Activated T-helper 17 cell treated with anti-CD3 and anti-CD28 coated beads, Interleukin-2, amount 50 U/mL, for 72 hours (primary cell): ENCODE results near the gene SCNN1B. TPM values are rescaled to one million over a fixed set of nuclear protein-coding genes. Genes with fewer than 3 reads are reported as not detected.
A peak's percentile ranks its signal among the peaks of the same experiment; 100 is the strongest.

Experiments
- ATAC-seq: fragments of 150-1000 bp; cut with Tn5 transposase; replicated peaks from 2 replicates; pipeline ENCODE4 v1.10.0; 2021; ENCODE audit warnings: mild to moderate bottlenecking, moderate library complexity
- H3K27ac Mint-ChIP-seq: one replicate; pipeline ENCODE4 v1.8.0; 2022; ENCODE audit warnings: mixed read lengths
- H3K27me3 Mint-ChIP-seq: one replicate; pipeline ENCODE4 v1.8.0; 2022; ENCODE audit warnings: mixed read lengths
- H3K36me3 Mint-ChIP-seq: one replicate; pipeline ENCODE4 v1.8.0; 2022; ENCODE audit warnings: low read depth, mild to moderate bottlenecking, mixed read lengths
- H3K4me1 Mint-ChIP-seq: one replicate; pipeline ENCODE4 v1.8.0; 2022; ENCODE audit warnings: mixed read lengths
- H3K4me3 Mint-ChIP-seq: one replicate; pipeline ENCODE4 v1.8.0; 2022; ENCODE audit warnings: mild to moderate bottlenecking, mixed read lengths
- H3K9me3 Mint-ChIP-seq: one replicate; pipeline ENCODE4 v1.8.0; 2022; ENCODE audit warnings: mixed read lengths
- total RNA-seq, 2 donors: library from RNA; stranded (reverse); gene quantifications; one replicate each; pipeline ENCODE4 v1.2.3, GENCODE V29; 2022

Gene SCNN1B
- total RNA-seq, 2 donors from 2014 or later: not detected

DNA sequence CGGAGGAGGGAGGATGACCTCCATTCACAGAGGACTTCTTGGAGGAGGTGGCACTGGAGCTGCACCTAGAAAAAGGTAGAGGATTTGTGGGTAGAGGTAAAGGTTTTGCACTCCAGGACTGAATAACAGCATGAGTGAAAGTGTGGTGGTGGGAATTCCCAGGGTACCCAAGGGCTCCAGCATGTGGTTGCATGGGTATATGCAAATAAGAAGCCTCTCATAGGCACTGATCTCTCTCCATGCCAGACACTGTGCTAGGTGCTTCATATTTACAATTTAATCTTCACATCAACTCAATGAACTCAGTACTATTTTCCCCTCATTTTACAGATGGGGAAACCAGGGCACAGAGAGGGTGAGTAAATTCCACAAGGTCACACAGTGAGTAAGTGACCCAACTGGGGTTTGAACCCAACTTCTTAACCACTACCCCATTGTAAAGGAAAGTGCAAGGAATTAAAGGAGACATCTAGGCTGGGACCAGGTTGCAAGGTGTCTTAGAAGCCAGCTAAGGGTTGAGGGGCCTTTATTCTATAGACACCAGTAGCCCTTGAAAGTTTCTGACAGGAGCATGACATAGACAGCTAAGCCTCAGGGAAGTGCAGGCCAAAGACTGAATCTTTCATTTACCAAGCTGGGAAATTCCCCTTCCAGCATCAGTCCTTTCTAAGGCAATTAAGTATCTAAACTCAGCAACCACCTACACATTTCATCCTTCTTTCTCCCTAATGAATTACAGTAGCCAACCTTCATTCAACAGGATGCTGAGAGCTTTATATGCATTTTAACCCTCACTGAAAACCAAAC, 21.3 kb downstream of the SCNN1B start:
- H3K4me3 Mint-ChIP-seq: no peak overlapping the region
- no peaks in the 10 kb centered on the region for H3K9me3 Mint-ChIP-seq
- no peak overlapping the region for H3K27ac Mint-ChIP-seq
- peak; percentile 62 for ATAC-seq
- peaks cover 10% of the 10 kb centered on the region for H3K27me3 Mint-ChIP-seq
- H3K4me1 Mint-ChIP-seq: no peaks in the 10 kb centered on the region
- no peaks in the 10 kb centered on the region for H3K36me3 Mint-ChIP-seq

GRCh38 chr16:23324727-23325126, 22.6 kb downstream of the SCNN1B start:
- no peaks in the 10 kb centered on the region for H3K4me1 Mint-ChIP-seq
- peaks cover 10% of the 10 kb centered on the region for H3K27me3 Mint-ChIP-seq
- H3K36me3 Mint-ChIP-seq: no peaks in the 10 kb centered on the region
- H3K4me3 Mint-ChIP-seq: no peak overlapping the region
- H3K9me3 Mint-ChIP-seq: no peaks in the 10 kb centered on the region
- ATAC-seq: no peak
- H3K27ac Mint-ChIP-seq: no peak overlapping the region

GRCh38 chr16:23327836-23328235, 25.7 kb downstream of the SCNN1B start:
- no peak for ATAC-seq
- Mint-ChIP-seq H3K36me3 (no peaks in the 10 kb centered on the region), H3K27ac (no peak overlapping the region), H3K4me1 (no peaks in the 10 kb centered on the region), H3K4me3 (no peak overlapping the region), H3K9me3 (no peaks in the 10 kb centered on the region), H3K27me3 (peaks cover 7% of the 10 kb centered on the region)

DNA sequence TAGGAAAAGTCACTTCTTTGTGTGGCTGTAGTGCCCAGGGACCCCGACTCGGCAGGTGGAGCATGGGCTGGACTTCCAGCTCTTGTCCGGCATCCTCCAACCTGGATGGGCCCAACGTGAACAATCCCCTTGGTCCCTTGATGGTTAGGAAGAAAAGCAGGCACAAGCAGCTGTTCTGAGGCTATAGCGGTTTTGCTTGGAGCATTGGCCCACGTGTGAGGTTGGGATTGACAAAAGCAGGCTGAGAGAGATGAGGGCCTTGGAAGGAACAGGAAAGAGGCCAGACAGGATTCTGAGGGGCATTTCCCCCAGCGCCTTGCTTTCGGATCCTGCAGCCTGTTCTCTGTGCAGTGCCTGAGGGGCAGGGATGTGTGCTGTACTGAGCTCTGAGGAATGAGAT, 28.1 kb downstream of the SCNN1B start:
- Mint-ChIP-seq H3K27ac (no peak overlapping the region), H3K27me3 (peaks cover 7% of the 10 kb centered on the region), H3K9me3 (no peaks in the 10 kb centered on the region), H3K36me3 (no peaks in the 10 kb centered on the region), H3K4me1 (no peaks in the 10 kb centered on the region), H3K4me3 (no peak overlapping the region)
- ATAC-seq: no peak

DNA sequence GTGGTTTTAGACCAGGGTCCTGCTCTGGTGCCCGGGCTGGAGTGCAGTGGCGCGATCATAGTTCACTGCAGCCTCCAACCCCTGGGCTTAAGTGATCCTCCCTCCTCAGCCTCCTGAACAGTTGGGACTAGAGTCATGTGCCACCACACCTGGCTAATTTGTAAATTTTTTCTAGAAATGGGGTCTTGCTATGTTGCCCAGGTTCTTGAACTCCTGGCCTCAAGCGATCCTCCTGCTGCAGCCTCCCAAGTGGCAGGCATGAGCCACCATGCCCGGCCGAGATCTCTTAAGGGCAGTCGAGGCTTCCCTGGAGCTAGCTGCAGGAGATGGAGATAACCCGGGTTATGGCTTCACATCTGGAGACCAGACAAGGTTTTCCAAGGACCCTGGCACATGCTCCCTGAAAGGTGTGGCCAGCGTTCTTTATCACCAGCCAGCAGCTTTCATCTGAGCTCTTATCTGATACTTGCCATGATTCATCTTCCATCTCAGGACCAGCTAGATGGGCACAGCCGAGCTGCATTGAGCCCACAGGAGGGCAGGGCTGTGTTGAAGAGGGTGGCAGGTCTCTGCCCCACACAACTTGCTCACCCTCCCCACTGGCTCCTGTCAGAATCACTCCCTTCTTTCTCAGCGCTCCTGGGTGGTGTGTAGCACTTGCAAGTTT, 28.6 kb downstream of the SCNN1B start:
- H3K9me3 Mint-ChIP-seq: no peaks in the 10 kb centered on the region
- no peaks in the 10 kb centered on the region for H3K36me3 Mint-ChIP-seq
- peaks cover 2% of the 10 kb centered on the region for H3K4me1 Mint-ChIP-seq
- H3K4me3 Mint-ChIP-seq: no peak overlapping the region
- H3K27me3 Mint-ChIP-seq: peaks cover 5% of the 10 kb centered on the region
- H3K27ac Mint-ChIP-seq: no peak overlapping the region
- no peak for ATAC-seq

DNA sequence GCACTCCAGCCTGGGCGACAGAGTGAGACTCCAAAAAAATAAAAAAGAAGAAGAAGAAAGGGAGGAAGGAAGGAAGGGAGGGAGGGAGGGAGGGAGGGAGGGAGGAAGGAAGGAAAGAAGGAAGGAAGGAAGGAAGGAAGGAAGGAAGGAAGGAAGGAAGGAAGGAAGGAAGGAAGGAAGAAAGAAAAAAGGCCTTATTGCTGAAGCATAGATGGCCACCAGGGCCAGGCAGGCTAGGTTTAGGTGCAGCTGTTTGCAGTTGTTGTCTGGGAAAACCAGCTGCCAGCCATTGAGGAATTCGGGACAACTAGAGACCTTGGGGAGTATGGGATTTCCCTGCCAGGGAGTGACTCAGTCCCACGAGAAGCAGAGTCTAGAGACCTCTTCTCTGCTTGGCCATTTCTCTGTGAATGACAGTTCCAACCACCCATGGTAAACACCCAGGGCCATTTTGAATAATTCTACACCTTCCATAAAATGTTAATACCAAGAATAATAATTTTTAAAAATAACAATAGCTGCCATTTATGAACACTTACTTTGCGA, 31.0 kb downstream of the SCNN1B start:
- no peak for ATAC-seq
- no peaks in the 10 kb centered on the region for H3K36me3 Mint-ChIP-seq
- peaks cover 6% of the 10 kb centered on the region for H3K4me1 Mint-ChIP-seq
- no peak overlapping the region for H3K27ac Mint-ChIP-seq
- no peak overlapping the region for H3K4me3 Mint-ChIP-seq
- peaks cover 11% of the 10 kb centered on the region for H3K27me3 Mint-ChIP-seq
- H3K9me3 Mint-ChIP-seq: no peaks in the 10 kb centered on the region

DNA sequence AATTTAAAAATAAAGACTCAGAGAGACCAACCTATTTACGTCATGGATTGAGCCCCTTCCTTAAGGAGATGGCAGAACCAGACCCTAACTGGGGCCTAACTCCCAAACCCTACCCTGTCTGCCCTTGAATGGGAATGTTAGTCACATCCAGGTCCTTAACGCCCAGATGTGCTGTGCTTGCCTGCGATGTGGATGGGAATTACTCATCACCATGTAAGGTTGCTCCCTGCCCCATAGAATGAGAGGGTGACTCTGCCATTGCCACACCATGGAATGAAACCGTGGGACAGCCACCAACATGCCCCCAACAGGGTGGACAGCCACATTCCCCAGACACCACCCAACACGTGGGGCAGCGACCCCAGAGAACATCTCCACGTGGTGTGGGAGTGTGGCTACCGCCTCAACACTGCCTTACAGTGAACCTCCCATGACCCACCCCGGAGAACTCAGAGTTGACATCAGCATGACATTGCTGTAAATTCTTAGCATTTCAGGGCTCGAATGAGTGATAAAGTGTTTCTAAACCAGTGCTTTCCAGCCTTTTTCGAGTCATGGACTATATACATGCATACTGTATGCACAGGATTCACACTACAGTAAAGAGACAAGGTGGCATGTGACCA, 31.8 kb downstream of the SCNN1B start:
- no peak overlapping the region for H3K27ac Mint-ChIP-seq
- H3K9me3 Mint-ChIP-seq: no peaks in the 10 kb centered on the region
- peaks cover 6% of the 10 kb centered on the region for H3K4me1 Mint-ChIP-seq
- H3K36me3 Mint-ChIP-seq: no peaks in the 10 kb centered on the region
- H3K27me3 Mint-ChIP-seq: peaks cover 18% of the 10 kb centered on the region
- H3K4me3 Mint-ChIP-seq: no peak overlapping the region
- no peak for ATAC-seq

GRCh38 chr16:23334457-23334853, 32.4 kb downstream of the SCNN1B start:
- H3K27me3 Mint-ChIP-seq: peaks cover 19% of the 10 kb centered on the region
- no peak for ATAC-seq
- no peak overlapping the region for H3K27ac Mint-ChIP-seq
- H3K36me3 Mint-ChIP-seq: no peaks in the 10 kb centered on the region
- no peaks in the 10 kb centered on the region for H3K9me3 Mint-ChIP-seq
- H3K4me1 Mint-ChIP-seq: peaks cover 6% of the 10 kb centered on the region
- H3K4me3 Mint-ChIP-seq: no peak overlapping the region

GRCh38 chr16:23334950-23335349, 32.8 kb downstream of the SCNN1B start:
- Mint-ChIP-seq H3K27ac (no peak overlapping the region), H3K4me1 (peaks cover 6% of the 10 kb centered on the region), H3K9me3 (no peaks in the 10 kb centered on the region), H3K27me3 (peaks cover 22% of the 10 kb centered on the region), H3K4me3 (no peak overlapping the region), H3K36me3 (no peaks in the 10 kb centered on the region)
- ATAC-seq: no peak

- H3K36me3 Mint-ChIP-seq: no peaks in the 10 kb centered on the region
- no peaks in the 10 kb centered on the region for H3K9me3 Mint-ChIP-seq
- peaks cover 36% of the 10 kb centered on the region for H3K27me3 Mint-ChIP-seq
- H3K27ac Mint-ChIP-seq: no peak overlapping the region
- H3K4me3 Mint-ChIP-seq: no peak overlapping the region
- H3K4me1 Mint-ChIP-seq: peaks cover 6% of the 10 kb centered on the region
- ATAC-seq: no peak
These were observed 35.9 kb downstream of the SCNN1B start for GRCh38 chr16:23337836-23338550.

- H3K9me3 Mint-ChIP-seq: no peaks in the 10 kb centered on the region
- H3K27me3 Mint-ChIP-seq: peaks cover 36% of the 10 kb centered on the region
- no peak overlapping the region for H3K4me3 Mint-ChIP-seq
- no peaks in the 10 kb centered on the region for H3K36me3 Mint-ChIP-seq
- peaks cover 6% of the 10 kb centered on the region for H3K4me1 Mint-ChIP-seq
- no peak overlapping the region for H3K27ac Mint-ChIP-seq
- no peak for ATAC-seq
These were observed 37.7 kb downstream of the SCNN1B start for GRCh38 chr16:23339787-23340186.

- Mint-ChIP-seq H3K9me3 (no peaks in the 10 kb centered on the region), H3K4me1 (no peaks in the 10 kb centered on the region), H3K27me3 (peaks cover 25% of the 10 kb centered on the region), H3K4me3 (no peak overlapping the region), H3K36me3 (no peaks in the 10 kb centered on the region), H3K27ac (no peak overlapping the region)
- ATAC-seq: no peak
These were observed 40.1 kb downstream of the SCNN1B start for GRCh38 chr16:23342083-23342640.

DNA sequence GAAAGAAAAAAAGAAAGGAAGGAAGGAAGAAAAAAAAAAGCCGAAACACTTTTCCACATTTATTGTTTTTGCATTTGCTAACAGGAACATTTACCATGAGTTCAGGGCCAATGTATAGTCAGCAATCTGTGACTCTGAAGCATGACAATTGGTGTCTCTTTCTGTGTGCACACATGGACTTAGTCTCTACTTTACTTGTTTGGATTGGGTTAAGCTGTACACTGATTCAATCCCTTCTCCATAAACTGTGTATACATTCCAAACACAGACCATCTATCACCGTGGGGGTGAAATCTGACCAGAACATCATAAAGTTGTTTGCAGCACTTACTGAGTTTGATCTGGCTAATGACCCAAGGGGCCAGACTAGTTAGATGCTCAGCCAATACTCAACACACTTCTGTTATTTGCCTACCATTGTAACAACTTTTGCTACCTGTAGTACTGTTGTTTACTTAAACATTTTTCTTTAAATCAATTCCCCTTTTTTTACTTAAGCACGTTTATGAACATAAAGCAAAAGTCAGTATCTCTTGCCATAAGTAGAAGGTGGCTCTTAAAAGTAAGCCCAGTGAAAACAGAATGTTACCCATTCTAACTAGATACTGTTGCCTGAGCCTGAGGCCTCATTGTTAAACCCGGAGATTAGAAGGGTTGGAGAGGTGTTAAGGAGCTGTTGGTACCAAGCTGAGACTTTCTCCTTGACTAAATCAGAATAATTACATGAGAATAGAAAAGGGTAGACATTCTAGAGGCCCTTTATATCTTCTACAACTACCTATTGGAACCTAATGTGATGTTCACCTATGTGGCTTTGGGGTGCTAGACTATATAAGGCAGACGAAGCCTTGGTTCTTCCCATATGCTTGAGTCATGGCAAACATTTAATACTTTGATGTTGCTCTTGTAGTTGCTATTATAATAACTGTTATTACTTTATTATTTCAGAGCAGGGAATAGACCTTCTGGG, 41.8 kb downstream of the SCNN1B start:
- Mint-ChIP-seq H3K27me3 (peaks cover 28% of the 10 kb centered on the region), H3K27ac (no peak overlapping the region), H3K4me3 (no peak overlapping the region), H3K9me3 (no peaks in the 10 kb centered on the region), H3K4me1 (peaks cover 3% of the 10 kb centered on the region), H3K36me3 (no peaks in the 10 kb centered on the region)
- no peak for ATAC-seq
